Measurements from ENCODE around the gene SLC17A3.

GRCh38 chr6:25898289-25898977 is 24.4 kb upstream of the SLC17A3 start:
- TF ChIP-seq CTCF (IDR thresholded peaks at IDR 0.05) (no peak), EZH2 (IDR thresholded peaks at IDR 0.05; ENCODE audit: borderline replicate concordance, insufficient read depth, low read depth, low read length, poor library complexity, severe bottlenecking) (no peak)
